Smooth muscle cell (in vitro differentiated cells): ENCODE results near the gene NAMPT. TPM values are rescaled to one million over a fixed set of nuclear protein-coding genes. Genes with fewer than 3 reads are reported as not detected.

Experiments used
- DNase-seq: peaks from one replicate; lab custom pipeline; 2025; ENCODE audit not compliant: unreplicated experiment; lab: John Stamatoyannopoulos, UW
- H2AFZ ChIP-seq: fragments of 200-600 bp; sonication (generic); 2 replicates; pipeline ENCODE4 v1.6.0; 2016; ENCODE audit warnings: antibody characterized with exemption, low read depth, mild to moderate bottlenecking
- H3F3A ChIP-seq: fragments of 200-600 bp; sonication (generic); 2 replicates; pipeline ENCODE4 v1.6.0; 2017; ENCODE audit warnings: antibody characterized with exemption, low read depth
- H3K27ac ChIP-seq: fragments of 200-600 bp; sonication (generic); 2 replicates; pipeline ENCODE4 v1.5.1; 2016; ENCODE audit warnings: low read depth, mild to moderate bottlenecking
- H3K27me3 ChIP-seq: fragments of 200-600 bp; sonication (generic); 2 replicates; pipeline ENCODE4 v1.6.1; 2016; ENCODE audit warnings: low read depth, mild to moderate bottlenecking
- H3K36me3 ChIP-seq: fragments of 200-600 bp; sonication (generic); 2 replicates; pipeline ENCODE4 v1.5.1; 2016; ENCODE audit warnings: low read depth
- H3K4me1 ChIP-seq: fragments of 200-600 bp; sonication (generic); 2 replicates; pipeline ENCODE4 v1.5.1; 2016; ENCODE audit warnings: low read depth
- H3K4me2 ChIP-seq: fragments of 200-600 bp; sonication (generic); 2 replicates; pipeline ENCODE4 v1.6.0; 2016; ENCODE audit warnings: mild to moderate bottlenecking
- H3K4me3 ChIP-seq: fragments of 200-600 bp; sonication (generic); 2 replicates; pipeline ENCODE4 v1.5.1; 2016; ENCODE audit warnings: mild to moderate bottlenecking
- H3K79me2 ChIP-seq: fragments of 200-600 bp; sonication (generic); 2 replicates; pipeline ENCODE4 v1.6.0; 2016; ENCODE audit warnings: low read depth, mild to moderate bottlenecking
- H3K9ac ChIP-seq: fragments of 200-600 bp; sonication (generic); 2 replicates; pipeline ENCODE4 v1.6.0; 2016; ENCODE audit warnings: low read depth
- H3K9me3 ChIP-seq: fragments of 200-600 bp; sonication (generic); replicated peaks from 2 replicates; pipeline ENCODE4 v1.5.1; 2016; ENCODE audit warnings: low read depth
- H4K20me1 ChIP-seq: fragments of 200-600 bp; sonication (generic); 2 replicates; pipeline ENCODE4 v1.6.0; 2016; ENCODE audit warnings: low read depth
- CTCF ChIP-seq: fragments of 200-600 bp; sonication (generic); IDR thresholded peaks from 2 replicates; pipeline ENCODE4 v1.5.1; 2017; ENCODE audit warnings: borderline replicate concordance, mild to moderate bottlenecking, antibody characterized with exemption; ENCODE audit not compliant: insufficient read depth, poor library complexity, severe bottlenecking
- WGBS: methylation state at CpG from one replicate; pipeline ENCODE4 v1.1.7; 2016; ENCODE audit warnings: low lambda C conversion rate; 5-methylcytosine and 5-hydroxymethylcytosine counted together
- polyA plus RNA-seq: library from polyadenylated mRNA; unstranded; fragments of >200 nt; fragmentation: Nextera tagmentation; extraction: Ambion mirVana; gene quantifications from 2 replicates; pipeline ENCODE4 v1.2.1, GENCODE V29; 2016
- total RNA-seq: library from RNA; depleted of rRNA; stranded (reverse); fragments of >200 nt; gene quantifications from 2 replicates; pipeline ENCODE4 v1.2.3, GENCODE V29; 2014

Gene NAMPT
- total and polyA plus RNA-seq, 2 experiments from 2014 or later: 49.1 to 189 TPM

GRCh38 chr7:106239406-106239805 lies 45.4 kb downstream of the NAMPT start:
- Histone ChIP-seq H3K9me3 (no peaks in the 10 kb centered on the region), H3K27me3 (no peaks in the 10 kb centered on the region), H2AFZ (no peak overlapping the region), H3K4me3 (no peak overlapping the region), H3F3A (no peaks in the 10 kb centered on the region), H4K20me1 (no peaks in the 10 kb centered on the region), H3K79me2 (no peaks in the 10 kb centered on the region), H3K9ac (no peak overlapping the region), H3K4me2 (no peak overlapping the region), H3K27ac (no peak overlapping the region), H3K4me1 (no peaks in the 10 kb centered on the region), H3K36me3 (no peaks in the 10 kb centered on the region)
- WGBS: 84% methylated on average over 3 of the region's 3 CpGs
- DNase-seq: no peak
- TF ChIP-seq CTCF: no peak

- DNase-seq: no peak
- H2AFZ ChIP-seq: no peak overlapping the region
- H3K79me2 ChIP-seq: no peaks in the 10 kb centered on the region
- H4K20me1 ChIP-seq: no peaks in the 10 kb centered on the region
- 78% methylated on average over 5 of the region's 5 CpGs for WGBS
- H3K36me3 ChIP-seq: no peaks in the 10 kb centered on the region
- H3K9me3 ChIP-seq: no peaks in the 10 kb centered on the region
- no peak overlapping the region for H3K9ac ChIP-seq
- no peaks in the 10 kb centered on the region for H3K27me3 ChIP-seq
- no peaks in the 10 kb centered on the region for H3F3A ChIP-seq
- H3K27ac ChIP-seq: no peak overlapping the region
- no peak overlapping the region for H3K4me2 ChIP-seq
- no peak for TF ChIP-seq CTCF
- no peaks in the 10 kb centered on the region for H3K4me1 ChIP-seq
- H3K4me3 ChIP-seq: no peak overlapping the region
Observed at GRCh38 chr7:106238830-106239229, 46.0 kb downstream of the NAMPT start.

GRCh38 chr7:106236065-106236464 lies 48.7 kb downstream of the NAMPT start:
- Histone ChIP-seq H3K79me2 (no peaks in the 10 kb centered on the region), H3K36me3 (no peaks in the 10 kb centered on the region), H2AFZ (no peak overlapping the region), H3K9me3 (no peaks in the 10 kb centered on the region), H3K4me2 (no peak overlapping the region), H3K4me3 (no peak overlapping the region), H3F3A (no peaks in the 10 kb centered on the region), H3K9ac (no peak overlapping the region), H3K4me1 (no peaks in the 10 kb centered on the region), H4K20me1 (no peaks in the 10 kb centered on the region), H3K27me3 (no peaks in the 10 kb centered on the region), H3K27ac (no peak overlapping the region)
- TF ChIP-seq CTCF: no peak
- no peak for DNase-seq
- WGBS: 71% methylated on average over 5 of the region's 5 CpGs

- Histone ChIP-seq H3F3A (no peaks in the 10 kb centered on the region), H3K4me2 (no peak overlapping the region), H3K36me3 (no peaks in the 10 kb centered on the region), H3K27me3 (no peaks in the 10 kb centered on the region), H3K27ac (no peak overlapping the region), H3K9ac (no peak overlapping the region), H3K4me3 (no peak overlapping the region), H4K20me1 (no peaks in the 10 kb centered on the region), H3K79me2 (no peaks in the 10 kb centered on the region), H3K4me1 (no peaks in the 10 kb centered on the region), H2AFZ (no peak overlapping the region), H3K9me3 (no peaks in the 10 kb centered on the region)
- DNase-seq: no peak
- 94% methylated on average over 1 of the region's 1 CpG for WGBS
- TF ChIP-seq CTCF: no peak
Observed at GRCh38 chr7:106234425-106234824, 50.4 kb downstream of the NAMPT start.
